Right atrium auricular region (tissue), 2 donors: Measurements from ENCODE around the gene ERG. TPM values are rescaled to one million over a fixed set of nuclear protein-coding genes. Genes with fewer than 3 reads are reported as not detected.
A peak's percentile ranks its signal among the peaks of the same experiment; 100 is the strongest.

Experiments
- DNase-seq: peaks from one replicate; pipeline ENCODE4 v3.0.0-alpha.2; 2019; ENCODE audit warnings: low spot score
- H3K27ac ChIP-seq, 2 donors: fragments of 200-600 bp; sonication (generic); 1 replicate in 1 of 2; 2 replicates in 1 of 2; pipeline ENCODE4 v1.5.1; 2016 to 2019
- H3K27me3 ChIP-seq, 2 donors: fragments of 200-600 bp; sonication (generic); one replicate each; pipeline versions ENCODE4 v1.5.1 to v1.6.0; 2017 to 2019
- H3K36me3 ChIP-seq: fragments of 200-600 bp; sonication (generic); one replicate; pipeline ENCODE4 v1.5.1; 2016
- H3K4me1 ChIP-seq, 2 donors: fragments of 200-600 bp; sonication (generic); one replicate each; pipeline versions ENCODE4 v1.5.1 to v1.6.0; 2017 to 2019
- H3K4me3 ChIP-seq, 2 donors: fragments of 200-600 bp; sonication (generic); 1 replicate in 1 of 2; 2 replicates in 1 of 2; pipeline ENCODE4 v1.5.1; 2017 to 2019; ENCODE audit warnings: mild to moderate bottlenecking in 1 of 2, moderate library complexity in 1 of 2
- H3K9me3 ChIP-seq, 2 donors: fragments of 200-600 bp; sonication (generic); one replicate each; pipeline ENCODE4 v1.5.1; 2019
- total RNA-seq, 2 donors: library from RNA; depleted of rRNA; stranded (reverse); fragments of >200 nt; gene quantifications; one replicate each; pipeline ENCODE4 v1.1.0, GENCODE V29; 2016
- TF ChIP-seq, protein P1 (sequence below), 2 donors: fragments of 200-600 bp; sonication (generic); IDR thresholded peaks; one replicate each; pipeline ENCODE4 v1.5.1; 2019; ENCODE audit warnings: antibody characterized with exemption in 2 of 2

ERG gene
- total RNA-seq, 2 donors from 2014 or later: 6.3 to 13.2 TPM

DNA sequence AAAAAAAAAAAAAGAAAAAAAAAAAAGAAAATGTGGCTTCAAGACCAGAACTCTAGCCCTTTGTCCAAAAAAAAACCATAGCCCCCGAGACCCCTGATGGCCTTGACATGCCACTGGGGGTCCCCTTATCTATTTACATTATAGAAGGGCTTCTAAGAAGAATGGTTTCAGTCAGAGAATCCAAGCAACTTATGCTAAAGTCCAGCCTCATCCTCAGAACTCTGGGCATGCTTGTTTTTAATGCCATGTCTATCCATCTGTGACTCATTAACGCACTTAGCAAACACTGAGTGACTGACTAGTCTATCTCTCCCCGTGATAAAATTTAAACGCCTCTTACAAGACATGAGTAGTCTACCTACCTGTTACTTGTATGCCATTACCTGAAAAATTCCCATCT, 29.3 kb downstream of the ERG start:
- DNase-seq: no peak
- H3K4me3 ChIP-seq: no peak overlapping the region
- no peak overlapping the region for H3K27ac ChIP-seq
- H3K27me3 ChIP-seq: no peaks in the 10 kb centered on the region
- peaks cover 0 to 15% of the 10 kb centered on the region in 2 donors for H3K4me1 ChIP-seq
- no peaks in the 10 kb centered on the region for H3K36me3 ChIP-seq
- TF ChIP-seq, protein P1, sequence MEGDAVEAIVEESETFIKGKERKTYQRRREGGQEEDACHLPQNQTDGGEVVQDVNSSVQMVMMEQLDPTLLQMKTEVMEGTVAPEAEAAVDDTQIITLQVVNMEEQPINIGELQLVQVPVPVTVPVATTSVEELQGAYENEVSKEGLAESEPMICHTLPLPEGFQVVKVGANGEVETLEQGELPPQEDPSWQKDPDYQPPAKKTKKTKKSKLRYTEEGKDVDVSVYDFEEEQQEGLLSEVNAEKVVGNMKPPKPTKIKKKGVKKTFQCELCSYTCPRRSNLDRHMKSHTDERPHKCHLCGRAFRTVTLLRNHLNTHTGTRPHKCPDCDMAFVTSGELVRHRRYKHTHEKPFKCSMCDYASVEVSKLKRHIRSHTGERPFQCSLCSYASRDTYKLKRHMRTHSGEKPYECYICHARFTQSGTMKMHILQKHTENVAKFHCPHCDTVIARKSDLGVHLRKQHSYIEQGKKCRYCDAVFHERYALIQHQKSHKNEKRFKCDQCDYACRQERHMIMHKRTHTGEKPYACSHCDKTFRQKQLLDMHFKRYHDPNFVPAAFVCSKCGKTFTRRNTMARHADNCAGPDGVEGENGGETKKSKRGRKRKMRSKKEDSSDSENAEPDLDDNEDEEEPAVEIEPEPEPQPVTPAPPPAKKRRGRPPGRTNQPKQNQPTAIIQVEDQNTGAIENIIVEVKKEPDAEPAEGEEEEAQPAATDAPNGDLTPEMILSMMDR (IDR thresholded peaks at IDR 0.05): no peak
- no peaks in the 10 kb centered on the region for H3K9me3 ChIP-seq

DNA sequence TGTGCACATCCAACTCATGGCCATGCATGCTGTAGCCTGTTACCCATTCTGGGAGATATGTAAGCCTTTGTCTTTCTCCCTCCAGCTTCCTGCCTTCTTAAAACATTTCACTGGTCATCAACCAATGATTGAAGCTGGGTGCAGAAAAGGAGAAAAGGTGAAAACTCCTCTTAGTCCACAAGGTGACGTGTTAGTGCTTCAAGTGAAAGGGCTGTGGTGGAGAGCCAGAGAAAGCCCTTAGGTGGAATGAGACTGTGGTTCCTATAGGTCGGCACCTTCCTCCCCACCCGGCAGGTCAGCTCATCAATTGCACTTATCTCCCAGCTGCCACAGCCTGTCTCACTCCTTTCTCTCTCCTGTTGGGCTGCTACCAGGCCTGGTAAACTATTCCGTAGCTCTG, 30.4 kb downstream of the ERG start:
- DNase-seq: no peak
- H3K27me3 ChIP-seq: no peaks in the 10 kb centered on the region
- H3K4me3 ChIP-seq: no peak overlapping the region
- H3K9me3 ChIP-seq: no peaks in the 10 kb centered on the region
- H3K27ac ChIP-seq: no peak overlapping the region
- H3K4me1 ChIP-seq: peaks cover 0 to 10% of the 10 kb centered on the region in 2 donors
- TF ChIP-seq, protein P1 (IDR thresholded peaks at IDR 0.05): no peak
- no peaks in the 10 kb centered on the region for H3K36me3 ChIP-seq

DNA sequence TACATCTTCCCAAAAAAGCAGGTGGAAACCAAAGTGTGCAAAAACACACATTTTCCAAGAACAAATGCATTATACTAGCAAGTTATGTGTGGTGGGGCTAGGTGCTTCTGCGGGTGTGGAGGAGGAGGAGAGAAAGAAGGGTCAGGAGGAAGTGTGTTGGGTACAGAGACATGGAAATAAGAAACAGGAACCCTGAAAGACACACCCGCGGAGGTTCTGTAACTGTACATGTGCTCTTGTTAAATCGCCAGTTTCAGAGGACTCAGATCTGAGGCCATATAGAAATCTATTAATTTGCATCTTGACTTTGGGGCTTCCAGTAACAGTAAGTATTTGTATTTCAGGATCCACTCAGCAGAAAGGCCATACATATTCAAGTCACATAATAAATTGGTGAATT, 30.9 kb downstream of the ERG start:
- Histone ChIP-seq H3K27me3 (no peaks in the 10 kb centered on the region), H3K27ac (no peak overlapping the region), H3K4me3 (no peak overlapping the region), H3K4me1 (peaks cover 0 to 4% of the 10 kb centered on the region in 2 donors), H3K9me3 (no peaks in the 10 kb centered on the region), H3K36me3 (no peaks in the 10 kb centered on the region)
- DNase-seq: no peak
- TF ChIP-seq, protein P1 (IDR thresholded peaks at IDR 0.05): no peak

DNA sequence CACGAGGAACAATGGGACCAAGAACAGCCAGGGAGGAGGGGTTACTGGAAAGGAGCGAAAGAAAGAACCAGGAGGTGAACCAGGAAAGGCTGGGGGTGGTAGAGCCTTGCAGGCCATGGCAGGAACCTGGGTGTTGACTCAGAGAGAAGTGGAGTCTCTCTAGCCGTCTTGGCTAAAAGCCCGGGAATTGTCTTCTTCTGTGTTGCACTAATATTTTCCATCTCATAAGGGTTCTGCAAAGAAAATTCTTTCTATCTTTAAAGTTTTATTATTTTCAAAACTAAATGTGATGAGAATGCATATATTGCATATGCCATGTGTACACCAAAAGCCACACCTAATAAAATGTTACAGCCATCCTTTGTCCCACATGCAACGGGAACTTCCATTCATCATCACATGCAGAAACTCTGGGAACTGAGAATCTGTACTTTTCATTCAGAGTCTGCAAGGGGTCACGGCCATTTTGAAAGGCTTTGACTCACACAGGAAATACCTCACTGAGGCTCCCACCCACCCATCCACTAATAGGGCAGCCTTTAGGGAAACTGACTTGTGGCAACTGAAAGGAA, 38.0 kb downstream of the ERG start:
- Histone ChIP-seq H3K4me3 (no peak overlapping the region), H3K27me3 (no peaks in the 10 kb centered on the region), H3K27ac (peak overlapping the region; percentile 56 to 61), H3K9me3 (no peaks in the 10 kb centered on the region), H3K36me3 (no peaks in the 10 kb centered on the region), H3K4me1 (no peaks in the 10 kb centered on the region)
- no peak for DNase-seq
- TF ChIP-seq, protein P1 (IDR thresholded peaks at IDR 0.05): no peak

DNA sequence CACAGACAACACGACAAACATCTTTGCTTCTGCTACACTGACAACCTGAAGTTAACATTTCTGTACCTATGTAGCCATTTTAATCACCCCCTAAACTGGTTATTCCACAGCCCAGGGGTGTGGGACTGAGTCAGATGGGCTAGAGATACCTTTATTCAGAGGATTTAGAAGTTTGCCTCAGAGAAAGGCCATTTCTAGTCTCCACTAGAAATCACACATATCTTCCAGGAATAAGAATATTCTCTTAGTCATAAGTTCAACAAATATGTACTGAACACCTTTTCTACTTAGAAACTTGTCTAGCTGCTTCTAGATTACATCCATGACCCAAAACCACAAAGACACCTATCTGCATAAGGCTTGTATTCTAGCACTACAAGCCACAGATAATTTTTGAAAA, 38.8 kb downstream of the ERG start:
- TF ChIP-seq, protein P1 (IDR thresholded peaks at IDR 0.05): no peak
- Histone ChIP-seq H3K9me3 (no peaks in the 10 kb centered on the region), H3K27ac (peak overlapping the region in 1 of 2 donors; percentile 61), H3K27me3 (no peaks in the 10 kb centered on the region), H3K36me3 (no peaks in the 10 kb centered on the region), H3K4me1 (no peaks in the 10 kb centered on the region), H3K4me3 (no peak overlapping the region)
- no peak for DNase-seq

DNA sequence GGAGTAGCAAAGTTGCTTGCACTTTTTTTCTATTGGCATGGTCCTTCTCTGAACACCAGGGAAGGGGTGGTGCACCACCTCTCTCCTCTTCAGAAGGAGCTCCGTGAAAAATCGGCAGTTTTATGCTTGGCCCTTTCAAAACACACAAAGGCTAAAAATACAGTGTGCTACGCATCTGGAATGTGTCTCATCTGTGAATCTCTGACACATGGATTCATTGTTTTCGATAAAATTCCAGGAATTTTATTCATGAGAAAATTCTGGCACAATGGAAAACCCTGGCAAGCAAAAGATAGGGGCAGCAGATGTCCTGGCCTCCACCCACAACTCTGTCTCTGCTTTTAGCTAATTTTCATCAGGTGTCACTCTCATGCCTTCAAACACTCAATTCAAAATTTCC, 42.9 kb downstream of the ERG start:
- Histone ChIP-seq H3K9me3 (no peaks in the 10 kb centered on the region), H3K4me1 (no peaks in the 10 kb centered on the region), H3K27ac (no peak overlapping the region), H3K36me3 (no peaks in the 10 kb centered on the region), H3K4me3 (no peak overlapping the region), H3K27me3 (no peaks in the 10 kb centered on the region)
- TF ChIP-seq, protein P1 (IDR thresholded peaks at IDR 0.05): no peak
- no peak for DNase-seq
